Ishikawa (cell line): ENCODE results near the gene MAD1L1.

Source experiments
- CREB1 ChIP-seq: IDR thresholded peaks from 2 replicates; pipeline ENCODE4 v1.6.1; 2012; ENCODE audit warnings: low read depth
- EGR1 ChIP-seq: IDR thresholded peaks from 2 replicates; pipeline ENCODE4 v1.6.1; 2012
- EP300 ChIP-seq: IDR thresholded peaks from 2 replicates; pipeline ENCODE4 v1.6.1; 2012; ENCODE audit warnings: borderline replicate concordance
- NFIC ChIP-seq: IDR thresholded peaks from 2 replicates; pipeline ENCODE4 v1.6.1; 2012
- RAD21 ChIP-seq: IDR thresholded peaks from 2 replicates; pipeline ENCODE4 v1.6.1; 2012; ENCODE audit warnings: low read depth
- TEAD4 ChIP-seq: IDR thresholded peaks from 2 replicates; pipeline ENCODE4 v1.6.1; 2012
- YY1 ChIP-seq: IDR thresholded peaks from 2 replicates; pipeline ENCODE4 v1.6.1; 2012; ENCODE audit warnings: low read depth
- TF ChIP-seq, protein P1 (sequence below): IDR thresholded peaks from 2 replicates; pipeline ENCODE4 v1.6.1; 2012
- TF ChIP-seq, protein P2 (sequence below): IDR thresholded peaks from 2 replicates; pipeline ENCODE4 v1.6.1; 2012
- TF ChIP-seq, protein P3 (sequence below): IDR thresholded peaks from 2 replicates; pipeline ENCODE4 v1.6.1; 2012; ENCODE audit warnings: low read depth, mild to moderate bottlenecking

DNA sequence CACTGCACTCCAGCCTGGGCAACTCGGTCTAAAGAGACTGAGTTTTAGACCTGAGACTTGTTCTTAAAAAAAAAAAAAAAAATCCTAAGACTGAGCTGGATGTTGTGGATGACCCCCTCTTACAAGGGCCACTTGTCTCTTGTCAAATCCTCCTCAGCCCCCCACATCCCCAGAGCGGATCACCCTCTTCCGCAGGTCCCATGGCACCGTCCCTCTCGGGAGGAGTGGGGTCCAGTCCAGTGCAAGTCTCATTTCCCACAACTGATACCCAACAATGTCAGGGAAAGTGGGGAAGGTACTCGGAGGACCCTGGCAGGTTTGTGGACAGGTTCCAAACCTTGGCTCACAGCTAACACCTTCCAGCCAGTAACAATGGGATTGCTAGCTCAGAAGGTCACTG lies 462.4 kb downstream of the MAD1L1 start:
- TF ChIP-seq YY1, result no peak
- no peak for TF ChIP-seq CREB1
- TF ChIP-seq, protein P1, sequence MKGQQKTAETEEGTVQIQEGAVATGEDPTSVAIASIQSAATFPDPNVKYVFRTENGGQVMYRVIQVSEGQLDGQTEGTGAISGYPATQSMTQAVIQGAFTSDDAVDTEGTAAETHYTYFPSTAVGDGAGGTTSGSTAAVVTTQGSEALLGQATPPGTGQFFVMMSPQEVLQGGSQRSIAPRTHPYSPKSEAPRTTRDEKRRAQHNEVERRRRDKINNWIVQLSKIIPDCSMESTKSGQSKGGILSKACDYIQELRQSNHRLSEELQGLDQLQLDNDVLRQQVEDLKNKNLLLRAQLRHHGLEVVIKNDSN, result no peak
- TF ChIP-seq TEAD4, result no peak
- TF ChIP-seq, protein P2, sequence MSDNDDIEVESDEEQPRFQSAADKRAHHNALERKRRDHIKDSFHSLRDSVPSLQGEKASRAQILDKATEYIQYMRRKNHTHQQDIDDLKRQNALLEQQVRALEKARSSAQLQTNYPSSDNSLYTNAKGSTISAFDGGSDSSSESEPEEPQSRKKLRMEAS, result no peak
- no peak for TF ChIP-seq EGR1
- no peak for TF ChIP-seq EP300
- TF ChIP-seq NFIC, result no peak
- TF ChIP-seq, protein P3, sequence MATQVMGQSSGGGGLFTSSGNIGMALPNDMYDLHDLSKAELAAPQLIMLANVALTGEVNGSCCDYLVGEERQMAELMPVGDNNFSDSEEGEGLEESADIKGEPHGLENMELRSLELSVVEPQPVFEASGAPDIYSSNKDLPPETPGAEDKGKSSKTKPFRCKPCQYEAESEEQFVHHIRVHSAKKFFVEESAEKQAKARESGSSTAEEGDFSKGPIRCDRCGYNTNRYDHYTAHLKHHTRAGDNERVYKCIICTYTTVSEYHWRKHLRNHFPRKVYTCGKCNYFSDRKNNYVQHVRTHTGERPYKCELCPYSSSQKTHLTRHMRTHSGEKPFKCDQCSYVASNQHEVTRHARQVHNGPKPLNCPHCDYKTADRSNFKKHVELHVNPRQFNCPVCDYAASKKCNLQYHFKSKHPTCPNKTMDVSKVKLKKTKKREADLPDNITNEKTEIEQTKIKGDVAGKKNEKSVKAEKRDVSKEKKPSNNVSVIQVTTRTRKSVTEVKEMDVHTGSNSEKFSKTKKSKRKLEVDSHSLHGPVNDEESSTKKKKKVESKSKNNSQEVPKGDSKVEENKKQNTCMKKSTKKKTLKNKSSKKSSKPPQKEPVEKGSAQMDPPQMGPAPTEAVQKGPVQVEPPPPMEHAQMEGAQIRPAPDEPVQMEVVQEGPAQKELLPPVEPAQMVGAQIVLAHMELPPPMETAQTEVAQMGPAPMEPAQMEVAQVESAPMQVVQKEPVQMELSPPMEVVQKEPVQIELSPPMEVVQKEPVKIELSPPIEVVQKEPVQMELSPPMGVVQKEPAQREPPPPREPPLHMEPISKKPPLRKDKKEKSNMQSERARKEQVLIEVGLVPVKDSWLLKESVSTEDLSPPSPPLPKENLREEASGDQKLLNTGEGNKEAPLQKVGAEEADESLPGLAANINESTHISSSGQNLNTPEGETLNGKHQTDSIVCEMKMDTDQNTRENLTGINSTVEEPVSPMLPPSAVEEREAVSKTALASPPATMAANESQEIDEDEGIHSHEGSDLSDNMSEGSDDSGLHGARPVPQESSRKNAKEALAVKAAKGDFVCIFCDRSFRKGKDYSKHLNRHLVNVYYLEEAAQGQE, result no peak
- TF ChIP-seq RAD21, result no peak
